Lower leg skin (tissue), 3 donors: ENCODE results near the gene PRDM16.

ENCODE experiments used
- CTCF ChIP-seq, 3 donors: fragments of 450-650 bp; IDR thresholded peaks; one replicate each; pipeline ENCODE4 v1.5.1; 2016; ENCODE audit warnings: antibody characterized with exemption in 3 of 3, mild to moderate bottlenecking in 3 of 3, moderate library complexity in 2 of 3
- POLR2A ChIP-seq, 2 donors: fragments of 450-650 bp; IDR thresholded peaks; one replicate each; pipeline ENCODE4 v1.6.1; 2016 to 2017; ENCODE audit warnings: antibody characterized with exemption in 2 of 2, mild to moderate bottlenecking in 1 of 2, moderate library complexity in 1 of 2

- TF ChIP-seq CTCF (IDR thresholded peaks at IDR 0.05) (no peak), POLR2A (IDR thresholded peaks at IDR 0.05) (no peak)
These were observed 235.7 kb downstream of the PRDM16 start for GRCh38 chr1:3304692-3305091.
